K562 (cell line): Measurements from ENCODE around the gene RNLS. TPM values are rescaled to one million over a fixed set of nuclear protein-coding genes. Genes with fewer than 3 reads are reported as not detected.

ENCODE experiments used
- ATAC-seq: fragments of 200-7000 bp; cut with Tn5 transposase; 3 replicates; pipeline ENCODE4 v1.9.1; 2020; ENCODE audit warnings: moderate library complexity
- BruUV-seq: library from RNA; stranded (reverse); fragments of 400-500 nt; replicated peaks from 2 replicates; lab custom pipeline; 2021; lab: Mats Ljungman, UMichigan
- CTCF ChIA-PET: fragments of 300-600 bp; formaldehyde crosslinking; extraction: SDS; loops from one replicate; lab custom pipeline; 2021; ENCODE audit warnings: low intra/inter-chr PET ratio; lab: Yijun Ruan, JAX
- POLR2A ChIA-PET: fragments of 300-600, 350-650 bp; sonication (Branson Sonifier 250); formaldehyde crosslinking; extraction: SDS; loops from one replicate; lab custom pipeline; 2021; ENCODE audit warnings: antibody characterized with exemption, inconsistent platforms; lab: Yijun Ruan, JAX
- DNase-seq, 4 experiments: peaks; one replicate each; pipeline versions ENCODE4 v3.0.0 to v3.0.0-alpha.2; 2011 to 2018; ENCODE audit warnings: low spot score in 3 of 4, mixed read lengths in 3 of 4; ENCODE audit errors: extremely low read depth in 1 of 4
- FAIRE-seq: peaks from 2 replicates; lab custom pipeline; 2011; peaks lifted over from hg19 to GRCh38; lab: Jason Lieb, UNC
- H2AFZ ChIP-seq: 2 replicates; pipeline ENCODE4 v1.6.0; 2011; ENCODE audit warnings: low read depth, low read length, control low read depth, inconsistent platforms
- H3K27ac ChIP-seq: fragments of 200-600 bp; 3 replicates; pipeline ENCODE4 v1.8.0; 2011; ENCODE audit warnings: low read depth, mild to moderate bottlenecking, control low read depth, inconsistent platforms, low read length, moderate library complexity, mixed read lengths; ENCODE audit errors: extremely low read depth
- H3K27me3 ChIP-seq, 2 experiments: fragments of 300-600 bp in 1 of 2; 2 replicates in 1 of 2; 3 replicates in 1 of 2; pipeline versions ENCODE4 v1.6.0 to v1.8.0; 2011; ENCODE audit warnings: inconsistent platforms in 2 of 2, low read length in 2 of 2, mild to moderate bottlenecking in 1 of 2, mixed read lengths in 1 of 2, moderate library complexity in 1 of 2; ENCODE audit not compliant: control insufficient read depth in 2 of 2, insufficient read depth in 2 of 2
- H3K36me3 ChIP-seq: fragments of 300-600 bp; 3 replicates; pipeline ENCODE4 v1.8.0; 2011; ENCODE audit warnings: mild to moderate bottlenecking, low read length, inconsistent platforms; ENCODE audit not compliant: control insufficient read depth, insufficient read depth
- H3K4me1 ChIP-seq, 2 experiments: fragments of 200-600 bp in 1 of 2; replicated peaks in 1 of 2; 2 replicates in 1 of 2; 3 replicates in 1 of 2; pipeline versions ENCODE4 v1.5.1 to v1.8.0; 2011; ENCODE audit warnings: inconsistent platforms in 2 of 2, low read length in 2 of 2, mild to moderate bottlenecking in 1 of 2, mixed read lengths in 1 of 2, moderate library complexity in 1 of 2; ENCODE audit not compliant: control insufficient read depth in 2 of 2, insufficient read depth in 2 of 2
- H3K4me2 ChIP-seq: 2 replicates; pipeline ENCODE4 v1.6.1; 2011; ENCODE audit warnings: low read length, control low read depth, inconsistent platforms, mixed read lengths; ENCODE audit not compliant: insufficient read depth
- H3K4me3 ChIP-seq: fragments of 200-600 bp; sonication (generic), shearing (Covaris generic); 2 replicates; pipeline ENCODE4 v1.5.1; 2016; ENCODE audit warnings: control low read depth, inconsistent platforms
- H3K79me2 ChIP-seq: fragments of 200-600 bp; 3 replicates; pipeline ENCODE4 v1.8.0; 2011; ENCODE audit warnings: low read length, inconsistent platforms; ENCODE audit not compliant: control insufficient read depth, insufficient read depth
- H3K9ac ChIP-seq, 2 experiments: 2 replicates each; pipeline versions ENCODE4 v1.6.0 to v1.6.1; 2011; ENCODE audit warnings: low read depth in 2 of 2, low read length in 2 of 2, control low read depth in 1 of 2, inconsistent platforms in 1 of 2, mild to moderate bottlenecking in 1 of 2, mixed read lengths in 1 of 2; ENCODE audit not compliant: insufficient read depth in 1 of 2
- H3K9me1 ChIP-seq: one replicate; pipeline ENCODE4 v1.6.0; 2011; ENCODE audit warnings: inconsistent platforms, mild to moderate bottlenecking, low read length, moderate library complexity; ENCODE audit not compliant: control insufficient read depth, insufficient read depth
- H3K9me3 ChIP-seq: replicated peaks from 2 replicates; pipeline ENCODE4 v1.5.1; 2011; ENCODE audit warnings: low read depth, low read length, inconsistent platforms; ENCODE audit not compliant: control insufficient read depth, insufficient read depth
- H4K20me1 ChIP-seq: replicated peaks from 2 replicates; pipeline ENCODE4 v1.6.1; 2011; ENCODE audit warnings: low read length, inconsistent platforms, mixed read lengths; ENCODE audit not compliant: control insufficient read depth, insufficient read depth
- AFF1 ChIP-seq, 2 experiments: fragments of 450-650 bp; IDR thresholded peaks; 2 replicates each; pipeline ENCODE4 v1.6.1; 2018; ENCODE audit warnings: mild to moderate bottlenecking in 2 of 2, low read depth in 1 of 2; ENCODE audit not compliant: partially characterized antibody in 2 of 2
- CCAR2 ChIP-seq: fragments of 200-400 bp; formaldehyde crosslinking; IDR thresholded peaks from 2 replicates; pipeline ENCODE4 v1.6.1; 2017; ENCODE audit warnings: mild to moderate bottlenecking, low read depth, low read length
- CGGBP1 ChIP-seq: fragments of 250-450 bp; sonication (Bioruptor Pico); IDR thresholded peaks from 2 replicates; pipeline ENCODE4 v1.9.0; 2021; ENCODE audit warnings: mild to moderate bottlenecking
- E4F1 ChIP-seq: fragments of 250-450 bp; sonication (Bioruptor Pico); IDR thresholded peaks from 2 replicates; pipeline ENCODE4 v1.5.0; 2021; ENCODE audit warnings: mild to moderate bottlenecking, borderline replicate concordance
- ZNF133 ChIP-seq: fragments of 250-450 bp; sonication (Bioruptor Pico); IDR thresholded peaks from 2 replicates; pipeline ENCODE4 v1.4.0; 2020; ENCODE audit warnings: mild to moderate bottlenecking
- ZNF280B ChIP-seq: fragments of 250-450 bp; sonication (Bioruptor Pico); IDR thresholded peaks from 2 replicates; pipeline ENCODE4 v1.5.1; 2021; ENCODE audit warnings: mild to moderate bottlenecking
- WGBS: fragments of 100-300 bp; shearing (Covaris generic); methylation state at CpG from one replicate; pipeline ENCODE4 v1.1.6; 2016; ENCODE audit warnings: low coverage, mixed read lengths; ENCODE audit not compliant: insufficient coverage; ENCODE audit errors: missing lambda C conversion rate; 5-methylcytosine and 5-hydroxymethylcytosine counted together
- in situ Hi-C: fragments of 300-500 bp; cut with MboI; formaldehyde crosslinking; loops from 4 replicates; pipeline ENCODE4 v1.15.0; 2018; ENCODE audit warnings: inconsistent platforms, mixed read lengths
- intact Hi-C: fragments of 100-400 bp; cut with micrococcal nuclease; formaldehyde crosslinking; loops from 2 replicates; pipeline ENCODE4 v1.14.2; 2022
- polyA plus RNA-seq, 8 experiments: library from polyadenylated mRNA; depleted of rRNA in 4 of 8; stranded (reverse) in 5 of 8; unstranded in 3 of 8; fragments of >200 nt; fragmentation: Nextera tagmentation in 2 of 8; fragmentation: Illumina TruSeq in 1 of 8; extraction: Ambion mirVana in 2 of 8; extraction: Trizol in 1 of 8; gene quantifications; 2 replicates each; pipeline versions ENCODE4 v1.2.1 to v1.2.3, GENCODE V29; 2011 to 2014; ENCODE audit warnings: inconsistent platforms in 1 of 8, missing spikeins in 1 of 8
- total RNA-seq, 7 experiments: library from RNA; depleted of rRNA in 6 of 7; stranded (reverse); fragments of >200 nt in 6 of 7; fragmentation: Illumina TruSeq in 2 of 7; extraction: Trizol in 2 of 7; gene quantifications; 2 replicates each; pipeline versions ENCODE4 v1.2.1 to v1.2.3, GENCODE V29; 2011 to 2021; ENCODE audit warnings: low replicate concordance in 1 of 7

Gene RNLS
- total and polyA plus RNA-seq, 9 of the 15 experiments (the other 6 are each of a cell fraction or from before 2014, with no cell fraction given), result 0.14 to 0.72 (median 0.41) TPM; not detected in 3

GRCh38 chr10:88428976-88429375, 154.1 kb downstream of the RNLS start (continued):
- TF ChIP-seq CCAR2 (no peak), ZNF280B (CRISPR knock-in tag) (no peak)
- TF ChIP-seq, all 486 proteins: peak for 0

GRCh38 chr10:88428442-88428841, 154.7 kb downstream of the RNLS start:
- H3K4me3 ChIP-seq, result no peak overlapping the region
- ATAC-seq, result no peak
- in situ Hi-C loops (no loop called here), intact Hi-C loops (no loop called here)
- H3K79me2 ChIP-seq, result no peaks in the 10 kb centered on the region
- ChIA-PET POLR2A (no interaction called here), CTCF (no interaction called here)
- H3K9ac ChIP-seq, result no peak overlapping the region
- H3K36me3 ChIP-seq, result no peaks in the 10 kb centered on the region
- WGBS, result 0% methylated on average over 1 of the region's 1 CpG
- H4K20me1 ChIP-seq, result no peaks in the 10 kb centered on the region
- no peaks in the 10 kb centered on the region for H3K9me1 ChIP-seq
- no TSS peak for BruUV-seq
- H2AFZ ChIP-seq, result no peak overlapping the region
- no peak for FAIRE-seq
- no peak overlapping the region for H3K27ac ChIP-seq
- no peak overlapping the region for H3K4me2 ChIP-seq
- no peaks in the 10 kb centered on the region for H3K27me3 ChIP-seq
- H3K9me3 ChIP-seq, result no peaks in the 10 kb centered on the region
- peak in 1 of 4 experiments; percentile 10 for DNase-seq
- no peaks in the 10 kb centered on the region for H3K4me1 ChIP-seq
- TF ChIP-seq ZNF280B (CRISPR knock-in tag) (no peak), ZNF133 (no peak), AFF1 (IDR thresholded peaks at IDR 0.05; ENCODE audit: low read depth in 1 of 2, partially characterized antibody in 2 of 2) (no peak), E4F1 (no peak), CGGBP1 (no peak)
